Measurements from ENCODE around the gene TLK2.

The TLK2 gene

DNA sequence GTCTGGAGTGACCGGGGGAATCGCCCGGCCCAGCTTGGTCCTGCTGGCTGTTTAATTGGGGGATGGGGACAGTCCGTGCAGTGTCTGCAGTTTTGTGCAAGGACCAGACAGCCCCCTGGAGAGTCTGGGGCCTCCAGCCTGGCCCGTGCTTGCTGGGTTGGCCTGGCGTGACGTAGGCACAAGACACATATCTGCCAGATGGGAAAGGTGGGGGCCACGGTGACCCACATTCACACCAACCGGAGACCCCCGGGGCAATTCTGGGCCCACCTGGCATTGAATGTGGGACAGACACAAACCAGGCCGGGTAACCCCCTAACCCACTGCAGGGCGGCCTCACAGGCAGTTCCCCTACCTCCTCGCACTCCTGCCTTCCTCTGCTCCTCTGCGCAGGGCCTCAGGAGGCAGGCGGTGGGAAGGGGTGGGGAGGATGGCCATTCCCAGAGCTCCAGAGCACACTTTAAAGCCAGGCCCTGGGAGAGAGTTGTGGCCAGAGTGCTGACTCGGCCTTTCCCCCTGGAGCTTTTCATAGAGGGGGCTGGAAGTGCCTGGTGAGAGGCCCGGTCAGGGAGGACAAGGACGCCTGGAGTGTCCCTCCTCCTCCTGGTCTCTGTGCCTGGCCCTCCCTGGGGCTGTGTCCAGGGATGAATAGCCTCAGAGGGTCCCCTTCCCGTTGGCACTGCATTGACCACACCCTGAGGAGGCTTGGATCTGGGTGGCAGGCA is 150.4 kb downstream of the TLK2 start:
- no peak for DNase-seq (ENCODE audit: low read depth)

GRCh38 chr17:62629556-62630364 is 151.1 kb downstream of the TLK2 start:
- DNase-seq (ENCODE audit: low read depth) = no peak

GRCh38 chr17:62630365-62631085 is 151.9 kb downstream of the TLK2 start:
- no peak for DNase-seq (ENCODE audit: low read depth)

GRCh38 chr17:62631086-62631935 is 152.7 kb downstream of the TLK2 start:
- no peak for DNase-seq (ENCODE audit: low read depth)

DNA sequence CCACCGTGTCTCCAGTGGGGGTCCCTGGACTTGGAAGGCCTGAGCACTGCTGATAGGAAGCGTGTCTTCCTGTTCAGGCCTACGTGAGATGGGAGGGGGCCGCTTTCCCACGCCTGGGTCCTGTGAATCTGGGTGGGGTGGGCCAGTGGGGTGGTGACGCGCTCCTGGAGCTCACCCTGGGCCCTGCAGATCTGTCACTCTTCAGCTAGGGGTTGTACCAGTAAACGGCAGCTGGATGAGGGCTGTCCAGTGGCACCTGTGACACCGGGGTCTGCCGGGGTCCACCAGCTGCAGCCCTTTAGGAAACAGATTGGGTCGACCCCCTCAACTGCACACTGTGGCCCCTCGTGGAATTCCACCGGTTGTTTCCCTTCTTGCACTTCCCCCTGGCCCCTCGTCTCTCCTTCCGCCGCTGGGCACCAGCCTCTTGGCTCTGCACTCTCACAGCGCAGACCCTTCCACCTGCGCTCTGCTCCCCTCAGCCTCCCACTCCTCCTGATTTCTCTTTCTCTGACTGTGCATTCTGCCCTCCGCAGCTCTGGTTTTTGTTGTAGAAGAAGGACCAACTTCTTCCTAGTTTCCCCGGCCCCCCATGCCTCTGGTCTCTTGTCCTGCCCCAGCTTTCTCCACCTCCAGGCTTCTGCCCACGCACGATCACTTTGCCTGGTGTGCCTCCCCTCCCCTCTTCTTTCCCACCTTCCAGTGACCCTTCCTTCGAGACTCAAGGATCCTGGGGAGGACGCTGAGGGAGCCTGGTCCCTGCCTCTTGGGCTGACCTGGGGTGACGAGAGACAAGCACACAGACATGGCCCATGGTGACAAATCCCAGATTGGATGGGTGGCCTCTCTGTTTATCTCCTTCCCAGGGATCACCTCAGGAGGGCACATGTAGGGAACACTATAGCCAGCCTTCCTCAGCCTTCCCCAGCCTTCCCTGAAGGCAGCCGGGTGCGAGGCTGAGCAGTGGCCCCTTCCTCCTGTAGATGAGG is 153.6 kb downstream of the TLK2 start:
- no peak for DNase-seq (ENCODE audit: low read depth)

- no peak for DNase-seq (ENCODE audit: low read depth)
Measured at GRCh38 chr17:62637809-62638208, 159.2 kb downstream of the TLK2 start.

DNA sequence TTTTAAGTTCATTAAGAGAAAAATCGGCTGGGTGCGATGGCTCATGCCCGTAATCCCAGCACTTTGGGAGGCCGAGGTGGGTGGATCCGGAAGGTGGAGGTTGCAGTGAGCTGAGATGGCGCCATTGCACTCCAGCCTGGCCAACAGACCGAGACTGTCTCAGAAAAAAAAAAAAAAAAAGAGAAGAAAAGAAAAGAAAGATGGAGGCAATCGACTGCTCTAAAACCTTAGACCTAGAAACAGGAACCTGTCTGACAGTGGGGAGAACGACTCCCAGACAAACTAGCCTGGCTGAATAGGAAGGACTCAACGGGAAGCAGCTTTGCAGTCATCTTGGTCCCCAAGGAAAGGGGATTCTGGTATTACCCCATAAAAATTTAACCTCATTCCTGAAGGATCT is 162.5 kb downstream of the TLK2 start:
- no peak for DNase-seq (ENCODE audit: low read depth)

GRCh38 chr17:62641951-62642350 is 163.3 kb downstream of the TLK2 start:
- no peak for DNase-seq (ENCODE audit: low read depth)

GRCh38 chr17:62643496-62643895 is 164.9 kb downstream of the TLK2 start:
- DNase-seq (ENCODE audit: low read depth) = no peak

GRCh38 chr17:62644487-62645173 is 166.0 kb downstream of the TLK2 start:
- DNase-seq (ENCODE audit: low read depth) = no peak

DNA sequence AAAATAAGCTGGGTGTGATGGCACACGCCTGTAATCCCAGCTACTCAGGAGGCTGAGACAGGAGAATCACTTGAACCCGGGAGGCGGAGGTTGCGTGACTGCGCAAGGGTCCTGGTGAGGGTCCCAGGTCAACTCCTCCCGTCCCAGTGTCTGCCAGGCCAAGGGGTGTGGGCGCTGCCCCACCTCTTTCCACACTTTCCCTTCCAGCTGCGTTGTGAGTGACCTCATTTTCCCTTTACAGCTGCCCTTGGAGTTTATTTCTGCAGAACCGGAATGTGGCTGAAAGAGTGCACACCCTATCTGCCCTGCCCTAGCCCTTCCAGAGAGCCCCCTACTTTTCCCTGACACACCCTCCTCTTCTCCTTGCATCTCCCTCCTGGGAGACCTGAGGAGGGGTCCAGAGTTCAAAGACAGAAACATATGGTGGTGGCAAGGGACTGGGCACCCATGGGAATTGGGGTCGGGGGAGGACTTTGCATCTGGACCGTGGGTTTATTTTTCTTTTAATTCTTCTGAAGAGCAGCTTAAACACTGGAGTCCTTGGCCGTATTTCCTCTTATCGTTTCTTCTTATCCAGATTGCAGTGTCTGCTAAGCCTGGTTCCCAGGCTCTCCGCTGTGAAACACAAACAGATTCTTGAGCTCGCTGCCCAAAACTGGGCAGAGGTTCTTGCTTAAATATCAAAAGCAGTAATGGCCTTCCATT is 169.8 kb downstream of the TLK2 start:
- no peak for DNase-seq (ENCODE audit: low read depth)

- DNase-seq (ENCODE audit: low read depth) = no peak
Measured at GRCh38 chr17:62648956-62649294, 170.3 kb downstream of the TLK2 start.

- DNase-seq (ENCODE audit: low read depth) = no peak
Measured at GRCh38 chr17:62649570-62649969, 170.9 kb downstream of the TLK2 start.

DNA sequence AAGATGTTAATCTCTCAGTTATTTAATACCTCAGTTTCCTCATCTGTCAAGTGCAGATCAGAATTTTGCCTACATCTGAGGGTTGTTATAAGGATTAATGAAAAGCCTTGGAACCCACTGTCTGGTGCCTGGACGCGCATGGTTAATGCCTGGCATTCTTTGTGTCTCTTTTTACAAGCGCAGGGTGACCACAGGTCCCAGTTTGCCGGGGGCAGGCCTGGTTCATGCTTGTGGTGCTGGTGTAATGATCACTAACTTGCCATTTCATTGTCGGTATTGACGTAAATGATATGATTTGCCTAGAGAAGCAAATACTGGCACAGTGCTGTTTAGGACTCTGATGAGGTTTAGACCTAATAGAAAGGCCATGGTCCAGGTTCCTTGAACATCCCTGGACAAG is 172.0 kb downstream of the TLK2 start:
- DNase-seq (ENCODE audit: low read depth) = no peak

- no peak for DNase-seq (ENCODE audit: low read depth)
Measured at GRCh38 chr17:62652251-62653001, 173.8 kb downstream of the TLK2 start.

- DNase-seq (ENCODE audit: low read depth) = peak; percentile 88
Measured at GRCh38 chr17:62653002-62653825, 174.6 kb downstream of the TLK2 start.

GRCh38 chr17:62653826-62654761 is 175.5 kb downstream of the TLK2 start:
- no peak for DNase-seq (ENCODE audit: low read depth)
